ENCODE measurements around the gene BMP7. TPM values are rescaled to one million over a fixed set of nuclear protein-coding genes. Genes with fewer than 3 reads are reported as not detected.

The BMP7 gene
- total and polyA plus RNA-seq, 2 of the 13 experiments (the other 11 are each of a cell fraction or from before 2014, with no cell fraction given), result not detected

- TF ChIP-seq SKI (IDR thresholded peaks at IDR 0.05; ENCODE audit: partially characterized antibody), result no peak
- TF ChIP-seq ZBED4 (CRISPR knock-in tag; IDR thresholded peaks at IDR 0.05; ENCODE audit: borderline replicate concordance), result peak; percentile 51; the same call in 1 of the 2 replicates
- TF ChIP-seq MYNN (CRISPR knock-in tag; IDR thresholded peaks at IDR 0.05; ENCODE audit: low read depth), result no peak
- no peak for TF ChIP-seq ATF3 (CRISPR knock-in tag; IDR thresholded peaks at IDR 0.05)
- no peak for TF ChIP-seq ZBTB46 (CRISPR knock-in tag; IDR thresholded peaks at IDR 0.05; ENCODE audit: borderline replicate concordance)
- TF ChIP-seq ZNF780A (CRISPR knock-in tag; IDR thresholded peaks at IDR 0.05), result no peak
- TF ChIP-seq BRF2 (CRISPR knock-in tag; IDR thresholded peaks at IDR 0.05), result no peak
- TF ChIP-seq HNF4G (IDR thresholded peaks at IDR 0.05; ENCODE audit: borderline replicate concordance, low read depth, low read length), result no peak
- TF ChIP-seq HNF4G (CRISPR knock-in tag; IDR thresholded peaks at IDR 0.05; ENCODE audit: borderline replicate concordance, low read depth), result no peak
- TF ChIP-seq CBFB (CRISPR knock-in tag; IDR thresholded peaks at IDR 0.05), result peak; percentile 54
- TF ChIP-seq SMYD3 (CRISPR knock-in tag; IDR thresholded peaks at IDR 0.05), result no peak
- TF ChIP-seq LBX2 (CRISPR knock-in tag; IDR thresholded peaks at IDR 0.05; ENCODE audit: borderline replicate concordance), result no peak
- TF ChIP-seq PHB2 (IDR thresholded peaks at IDR 0.05; ENCODE audit: partially characterized antibody), result no peak
- no peak for TF ChIP-seq PRDM4 (CRISPR knock-in tag; IDR thresholded peaks at IDR 0.05; ENCODE audit: borderline replicate concordance)
- peak; percentile 74 for TF ChIP-seq NCOA2 (CRISPR knock-in tag; IDR thresholded peaks at IDR 0.05)
- no peak for TF ChIP-seq ZSCAN30 (CRISPR knock-in tag; IDR thresholded peaks at IDR 0.05)
- peak; percentile 40; the same call in 1 of the 2 replicates for TF ChIP-seq SOX5 (CRISPR knock-in tag; IDR thresholded peaks at IDR 0.05; ENCODE audit: borderline replicate concordance)
These were observed 2.3 kb downstream of the BMP7 start (continued) for GRCh38 chr20:57263801-57264792.
